K562 (cell line): ENCODE results near the gene LAPTM5.

ENCODE experiments used
- DPF2 ChIP-seq: fragments of 450-650 bp; IDR thresholded peaks from 2 replicates; pipeline ENCODE4 v1.6.1; 2016
- FOXJ3 ChIP-seq: sonication (generic); formaldehyde crosslinking; IDR thresholded peaks from 2 replicates; pipeline ENCODE4 v1.4.0; 2020; ENCODE audit warnings: mild to moderate bottlenecking, missing genetic modification reagents
- POLR2A ChIP-seq: fragments of 450-650 bp; conservative IDR thresholded peaks from 2 replicates; pipeline ENCODE4 v1.6.1; 2016
- POU5F1 ChIP-seq: fragments of 150-350 bp; IDR thresholded peaks from 2 replicates; pipeline ENCODE4 v1.6.1; 2014; ENCODE audit warnings: borderline replicate concordance, low read length, low read depth, mild to moderate bottlenecking; ENCODE audit not compliant: partially characterized antibody
- RFX1 ChIP-seq: fragments of 450-650 bp; IDR thresholded peaks from 2 replicates; pipeline ENCODE4 v1.6.1; 2016; ENCODE audit warnings: mild to moderate bottlenecking, moderate library complexity
- RFX5 ChIP-seq: IDR thresholded peaks from 2 replicates; pipeline ENCODE4 v1.6.1; 2011; ENCODE audit warnings: low read depth, mild to moderate bottlenecking, improper control_type of control experiment, low read length
- SMC3 ChIP-seq: conservative IDR thresholded peaks from 2 replicates; pipeline ENCODE4 v1.6.1; 2011; ENCODE audit warnings: low read depth, low read length, improper control_type of control experiment; ENCODE audit not compliant: insufficient read depth
- TF ChIP-seq, protein P1 (sequence below): fragments of 250-450 bp; sonication (Bioruptor Pico); IDR thresholded peaks from 2 replicates; pipeline ENCODE4 v1.6.1; 2021; ENCODE audit warnings: mild to moderate bottlenecking
- TF ChIP-seq, protein P2 (sequence below): sonication (generic); formaldehyde crosslinking; IDR thresholded peaks from 2 replicates; pipeline ENCODE4 v1.9.0; 2022; ENCODE audit warnings: mild to moderate bottlenecking, missing genetic modification reagents
- TF ChIP-seq, protein P3 (sequence below): sonication (generic); formaldehyde crosslinking; IDR thresholded peaks from 2 replicates; pipeline ENCODE4 v1.8.0; 2023; ENCODE audit warnings: missing genetic modification reagents, mild to moderate bottlenecking, borderline replicate concordance
- TF ChIP-seq, protein P4 (sequence below), 3 experiments: IDR thresholded peaks in 2 of 3; conservative IDR thresholded peaks in 1 of 3; 2 replicates each; pipeline ENCODE4 v1.5.1; 2011 to 2012; ENCODE audit warnings: low read length in 3 of 3, mild to moderate bottlenecking in 3 of 3, control low read depth in 2 of 3, improper control_type of control experiment in 1 of 3, inconsistent platforms in 1 of 3, low read depth in 1 of 3, mixed read lengths in 1 of 3, moderate library complexity in 1 of 3; ENCODE audit not compliant: insufficient read depth in 2 of 3
- TF ChIP-seq, protein P5 (sequence below): fragments of 450-650 bp; formaldehyde crosslinking; IDR thresholded peaks from 2 replicates; pipeline ENCODE4 v1.4.0; 2020; ENCODE audit warnings: mild to moderate bottlenecking

DNA sequence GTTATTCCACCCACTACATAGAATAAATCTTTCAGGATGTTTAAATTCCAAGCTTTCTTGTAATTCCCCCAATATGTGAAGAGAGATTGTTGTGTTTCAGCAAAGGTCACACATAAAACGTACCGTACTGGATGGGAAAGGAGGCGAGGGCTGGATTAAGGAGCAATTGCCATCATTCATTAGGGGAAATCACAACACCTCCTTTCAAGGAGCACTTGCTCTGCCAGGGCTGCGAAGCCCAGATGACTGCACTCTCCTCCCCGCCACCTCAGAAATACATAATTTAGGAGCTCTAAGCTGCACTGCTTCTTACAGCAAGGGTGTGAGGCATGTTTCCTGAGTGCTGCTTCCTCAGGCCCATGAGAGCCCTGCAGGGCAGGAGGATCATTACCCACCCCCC, 63.8 kb downstream of the LAPTM5 start:
- TF ChIP-seq DPF2: no peak
- TF ChIP-seq RFX1: no peak
- TF ChIP-seq, protein P1, sequence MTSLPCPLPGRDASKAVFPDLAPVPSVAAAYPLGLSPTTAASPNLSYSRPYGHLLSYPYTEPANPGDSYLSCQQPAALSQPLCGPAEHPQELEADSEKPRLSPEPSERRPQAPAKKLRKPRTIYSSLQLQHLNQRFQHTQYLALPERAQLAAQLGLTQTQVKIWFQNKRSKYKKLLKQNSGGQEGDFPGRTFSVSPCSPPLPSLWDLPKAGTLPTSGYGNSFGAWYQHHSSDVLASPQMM (CRISPR knock-in tag): no peak
- TF ChIP-seq, protein P2, sequence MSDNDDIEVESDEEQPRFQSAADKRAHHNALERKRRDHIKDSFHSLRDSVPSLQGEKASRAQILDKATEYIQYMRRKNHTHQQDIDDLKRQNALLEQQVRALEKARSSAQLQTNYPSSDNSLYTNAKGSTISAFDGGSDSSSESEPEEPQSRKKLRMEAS (CRISPR knock-in tag): no peak
- no peak for TF ChIP-seq FOXJ3
- TF ChIP-seq, protein P3, sequence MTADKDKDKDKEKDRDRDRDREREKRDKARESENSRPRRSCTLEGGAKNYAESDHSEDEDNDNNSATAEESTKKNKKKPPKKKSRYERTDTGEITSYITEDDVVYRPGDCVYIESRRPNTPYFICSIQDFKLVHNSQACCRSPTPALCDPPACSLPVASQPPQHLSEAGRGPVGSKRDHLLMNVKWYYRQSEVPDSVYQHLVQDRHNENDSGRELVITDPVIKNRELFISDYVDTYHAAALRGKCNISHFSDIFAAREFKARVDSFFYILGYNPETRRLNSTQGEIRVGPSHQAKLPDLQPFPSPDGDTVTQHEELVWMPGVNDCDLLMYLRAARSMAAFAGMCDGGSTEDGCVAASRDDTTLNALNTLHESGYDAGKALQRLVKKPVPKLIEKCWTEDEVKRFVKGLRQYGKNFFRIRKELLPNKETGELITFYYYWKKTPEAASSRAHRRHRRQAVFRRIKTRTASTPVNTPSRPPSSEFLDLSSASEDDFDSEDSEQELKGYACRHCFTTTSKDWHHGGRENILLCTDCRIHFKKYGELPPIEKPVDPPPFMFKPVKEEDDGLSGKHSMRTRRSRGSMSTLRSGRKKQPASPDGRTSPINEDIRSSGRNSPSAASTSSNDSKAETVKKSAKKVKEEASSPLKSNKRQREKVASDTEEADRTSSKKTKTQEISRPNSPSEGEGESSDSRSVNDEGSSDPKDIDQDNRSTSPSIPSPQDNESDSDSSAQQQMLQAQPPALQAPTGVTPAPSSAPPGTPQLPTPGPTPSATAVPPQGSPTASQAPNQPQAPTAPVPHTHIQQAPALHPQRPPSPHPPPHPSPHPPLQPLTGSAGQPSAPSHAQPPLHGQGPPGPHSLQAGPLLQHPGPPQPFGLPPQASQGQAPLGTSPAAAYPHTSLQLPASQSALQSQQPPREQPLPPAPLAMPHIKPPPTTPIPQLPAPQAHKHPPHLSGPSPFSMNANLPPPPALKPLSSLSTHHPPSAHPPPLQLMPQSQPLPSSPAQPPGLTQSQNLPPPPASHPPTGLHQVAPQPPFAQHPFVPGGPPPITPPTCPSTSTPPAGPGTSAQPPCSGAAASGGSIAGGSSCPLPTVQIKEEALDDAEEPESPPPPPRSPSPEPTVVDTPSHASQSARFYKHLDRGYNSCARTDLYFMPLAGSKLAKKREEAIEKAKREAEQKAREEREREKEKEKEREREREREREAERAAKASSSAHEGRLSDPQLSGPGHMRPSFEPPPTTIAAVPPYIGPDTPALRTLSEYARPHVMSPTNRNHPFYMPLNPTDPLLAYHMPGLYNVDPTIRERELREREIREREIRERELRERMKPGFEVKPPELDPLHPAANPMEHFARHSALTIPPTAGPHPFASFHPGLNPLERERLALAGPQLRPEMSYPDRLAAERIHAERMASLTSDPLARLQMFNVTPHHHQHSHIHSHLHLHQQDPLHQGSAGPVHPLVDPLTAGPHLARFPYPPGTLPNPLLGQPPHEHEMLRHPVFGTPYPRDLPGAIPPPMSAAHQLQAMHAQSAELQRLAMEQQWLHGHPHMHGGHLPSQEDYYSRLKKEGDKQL: no peak
- TF ChIP-seq, protein P4, sequence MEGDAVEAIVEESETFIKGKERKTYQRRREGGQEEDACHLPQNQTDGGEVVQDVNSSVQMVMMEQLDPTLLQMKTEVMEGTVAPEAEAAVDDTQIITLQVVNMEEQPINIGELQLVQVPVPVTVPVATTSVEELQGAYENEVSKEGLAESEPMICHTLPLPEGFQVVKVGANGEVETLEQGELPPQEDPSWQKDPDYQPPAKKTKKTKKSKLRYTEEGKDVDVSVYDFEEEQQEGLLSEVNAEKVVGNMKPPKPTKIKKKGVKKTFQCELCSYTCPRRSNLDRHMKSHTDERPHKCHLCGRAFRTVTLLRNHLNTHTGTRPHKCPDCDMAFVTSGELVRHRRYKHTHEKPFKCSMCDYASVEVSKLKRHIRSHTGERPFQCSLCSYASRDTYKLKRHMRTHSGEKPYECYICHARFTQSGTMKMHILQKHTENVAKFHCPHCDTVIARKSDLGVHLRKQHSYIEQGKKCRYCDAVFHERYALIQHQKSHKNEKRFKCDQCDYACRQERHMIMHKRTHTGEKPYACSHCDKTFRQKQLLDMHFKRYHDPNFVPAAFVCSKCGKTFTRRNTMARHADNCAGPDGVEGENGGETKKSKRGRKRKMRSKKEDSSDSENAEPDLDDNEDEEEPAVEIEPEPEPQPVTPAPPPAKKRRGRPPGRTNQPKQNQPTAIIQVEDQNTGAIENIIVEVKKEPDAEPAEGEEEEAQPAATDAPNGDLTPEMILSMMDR (IDR thresholded peaks at IDR 0.05 in 2 of 3, conservative IDR thresholded peaks at IDR 0.05 in 1 of 3; ENCODE audit: insufficient read depth in 2 of 3, low read depth in 1 of 3, low read length in 3 of 3): no peak
- no peak for TF ChIP-seq RFX5
- no peak for TF ChIP-seq POLR2A
- TF ChIP-seq, protein P5, sequence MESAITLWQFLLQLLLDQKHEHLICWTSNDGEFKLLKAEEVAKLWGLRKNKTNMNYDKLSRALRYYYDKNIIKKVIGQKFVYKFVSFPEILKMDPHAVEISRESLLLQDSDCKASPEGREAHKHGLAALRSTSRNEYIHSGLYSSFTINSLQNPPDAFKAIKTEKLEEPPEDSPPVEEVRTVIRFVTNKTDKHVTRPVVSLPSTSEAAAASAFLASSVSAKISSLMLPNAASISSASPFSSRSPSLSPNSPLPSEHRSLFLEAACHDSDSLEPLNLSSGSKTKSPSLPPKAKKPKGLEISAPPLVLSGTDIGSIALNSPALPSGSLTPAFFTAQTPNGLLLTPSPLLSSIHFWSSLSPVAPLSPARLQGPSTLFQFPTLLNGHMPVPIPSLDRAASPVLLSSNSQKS (CRISPR knock-in tag): no peak
- no peak for TF ChIP-seq POU5F1
- TF ChIP-seq SMC3: no peak
